ENCODE results near the gene KISS1R.
A peak's percentile ranks its signal among the peaks of the same experiment; 100 is the strongest.

Gene KISS1R

GRCh38 chr19:925526-926322, 8.6 kb downstream of the KISS1R start, which contains the start of gene ARID3A:
Gene ARID3A (plus strand): TSS chr19:926035. CDS start chr19:929529, 3,494 bp downstream.
- WGBS, 2 donors (ENCODE audit: extremely low coverage in 2 of 2, insufficient read length in 2 of 2, insufficient replicate concordance in 1 of 2) = no CpG with 5 or more reads among the region's 97 CpGs
- Histone ChIP-seq H2BK15ac (ENCODE audit: low read length) (peak within 1 kb of the TSS; percentile 95), H3K14ac (ENCODE audit: low read length) (peak within 1 kb of the TSS; percentile 75), H2AK5ac (ENCODE audit: low read depth, low read length) (peak within 1 kb of the TSS; percentile 99), H3K18ac (ENCODE audit: low read length) (peak within 1 kb of the TSS; percentile 96), H3K4me1 (ENCODE audit: control insufficient read depth in 2 of 2, insufficient read depth in 1 of 2, low read depth in 1 of 2, low read length in 2 of 2) (peaks cover 7 to 10% of the 10 kb centered on the region in 2 donors), H2AFZ (ENCODE audit: low read length) (peak within 1 kb of the TSS; percentile 97), H3K9ac (ENCODE audit: low read depth, low read length, poor library complexity) (peak within 1 kb of the TSS; percentile 93), H3K36me3 (replicated peaks in 1 of 2; ENCODE audit: control insufficient read depth in 2 of 2, insufficient read depth in 2 of 2, low read length in 2 of 2) (peaks cover 11 to 29% of the 10 kb centered on the region in 2 donors), H3K4me3 (ENCODE audit: low read length in 2 of 2) (peak within 1 kb of the TSS; percentile 97 to 98), H3K9me3 (replicated peaks in 1 of 2; ENCODE audit: control insufficient read depth in 2 of 2, insufficient read depth in 1 of 2, low read depth in 1 of 2, low read length in 2 of 2) (no peaks in the 10 kb centered on the region), H4K91ac (ENCODE audit: low read depth, low read length, poor library complexity) (no peak within 1 kb of the TSS), H4K8ac (ENCODE audit: low read depth, low read length) (peak within 1 kb of the TSS; percentile 43), H2BK120ac (ENCODE audit: low read depth, low read length) (peak within 1 kb of the TSS; percentile 89), H3K4ac (ENCODE audit: low read length) (no peak within 1 kb of the TSS), H2BK12ac (ENCODE audit: low read length) (peak within 1 kb of the TSS; percentile 94), H3K4me2 (ENCODE audit: insufficient read depth, low read length, poor library complexity, severe bottlenecking) (peak within 1 kb of the TSS; percentile 80), H3K23ac (ENCODE audit: low read depth, low read length, poor library complexity) (peak within 1 kb of the TSS; percentile 93), H3K27me3 (ENCODE audit: control insufficient read depth in 3 of 3, insufficient read depth in 3 of 3, low read depth in 1 of 3, low read length in 3 of 3) (peaks cover 0 to 9% (median 0%) of the 10 kb centered on the region in 3 experiments), H3K79me1 (ENCODE audit: low read depth, low read length) (peaks cover 10% of the 10 kb centered on the region), H2BK5ac (ENCODE audit: low read length) (peak within 1 kb of the TSS; percentile 98), H3K27ac (replicated peaks; ENCODE audit: low read length) (peak within 1 kb of the TSS; percentile 63)
- DNase-seq (ENCODE audit: low spot score) = peak; percentile 84

- Histone ChIP-seq H2BK5ac (ENCODE audit: low read length) (peak overlapping the region; percentile 98), H4K91ac (ENCODE audit: low read depth, low read length, poor library complexity) (no peak overlapping the region), H3K27me3 (ENCODE audit: control insufficient read depth in 3 of 3, insufficient read depth in 3 of 3, low read depth in 1 of 3, low read length in 3 of 3) (peaks cover 0 to 4% (median 0%) of the 10 kb centered on the region in 3 experiments), H4K8ac (ENCODE audit: low read depth, low read length) (no peak overlapping the region), H3K9me3 (replicated peaks in 1 of 2; ENCODE audit: control insufficient read depth in 2 of 2, insufficient read depth in 1 of 2, low read depth in 1 of 2, low read length in 2 of 2) (no peaks in the 10 kb centered on the region), H3K79me1 (ENCODE audit: low read depth, low read length) (peaks cover 10% of the 10 kb centered on the region), H3K36me3 (replicated peaks in 1 of 2; ENCODE audit: control insufficient read depth in 2 of 2, insufficient read depth in 2 of 2, low read length in 2 of 2) (peaks cover 12 to 29% of the 10 kb centered on the region in 2 donors), H3K4me3 (ENCODE audit: low read length in 2 of 2) (peak overlapping the region; percentile 97 to 98), H2BK120ac (ENCODE audit: low read depth, low read length) (peak overlapping the region; percentile 81), H3K18ac (ENCODE audit: low read length) (peak overlapping the region; percentile 91), H2BK15ac (ENCODE audit: low read length) (peak overlapping the region; percentile 81), H2BK12ac (ENCODE audit: low read length) (peak overlapping the region; percentile 10), H3K4me1 (ENCODE audit: control insufficient read depth in 2 of 2, insufficient read depth in 1 of 2, low read depth in 1 of 2, low read length in 2 of 2) (peaks cover 7 to 10% of the 10 kb centered on the region in 2 donors), H3K4me2 (ENCODE audit: insufficient read depth, low read length, poor library complexity, severe bottlenecking) (peak overlapping the region; percentile 80), H3K4ac (ENCODE audit: low read length) (no peak overlapping the region), H3K9ac (ENCODE audit: low read depth, low read length, poor library complexity) (peak overlapping the region; percentile 93), H3K14ac (ENCODE audit: low read length) (no peak overlapping the region), H3K23ac (ENCODE audit: low read depth, low read length, poor library complexity) (peak overlapping the region; percentile 80), H2AFZ (ENCODE audit: low read length) (peak overlapping the region; percentile 97), H3K27ac (replicated peaks; ENCODE audit: low read length) (peak overlapping the region; percentile 63), H2AK5ac (ENCODE audit: low read depth, low read length) (peak overlapping the region; percentile 99)
- WGBS, 2 donors (ENCODE audit: extremely low coverage in 2 of 2, insufficient read length in 2 of 2, insufficient replicate concordance in 1 of 2) = no CpG with 5 or more reads among the region's 21 CpGs
- no peak for DNase-seq (ENCODE audit: low spot score)
Observed at GRCh38 chr19:926323-926588, 9.1 kb downstream of the KISS1R start.

GRCh38 chr19:926589-927350, 9.6 kb downstream of the KISS1R start:
- H2BK5ac ChIP-seq (ENCODE audit: low read length) = peak overlapping the region; percentile 98
- H3K4ac ChIP-seq (ENCODE audit: low read length) = no peak overlapping the region
- peaks cover 11% of the 10 kb centered on the region for H3K79me1 ChIP-seq (ENCODE audit: low read depth, low read length)
- H2AK5ac ChIP-seq (ENCODE audit: low read depth, low read length) = peak overlapping the region; percentile 99
- H3K4me2 ChIP-seq (ENCODE audit: insufficient read depth, low read length, poor library complexity, severe bottlenecking) = peak overlapping the region; percentile 80
- no peak overlapping the region for H2BK12ac ChIP-seq (ENCODE audit: low read length)
- H3K18ac ChIP-seq (ENCODE audit: low read length) = peak overlapping the region; percentile 91
- no peak overlapping the region for H3K14ac ChIP-seq (ENCODE audit: low read length)
- peaks cover 14 to 32% of the 10 kb centered on the region in 2 donors for H3K36me3 ChIP-seq (replicated peaks in 1 of 2; ENCODE audit: control insufficient read depth in 2 of 2, insufficient read depth in 2 of 2, low read length in 2 of 2)
- no peaks in the 10 kb centered on the region for H3K9me3 ChIP-seq (replicated peaks in 1 of 2; ENCODE audit: control insufficient read depth in 2 of 2, insufficient read depth in 1 of 2, low read depth in 1 of 2, low read length in 2 of 2)
- H2BK15ac ChIP-seq (ENCODE audit: low read length) = peak overlapping the region; percentile 49
- no CpG with 5 or more reads among the region's 52 CpGs for WGBS, 2 donors (ENCODE audit: extremely low coverage in 2 of 2, insufficient read length in 2 of 2, insufficient replicate concordance in 1 of 2)
- peak overlapping the region; percentile 97 for H2AFZ ChIP-seq (ENCODE audit: low read length)
- DNase-seq (ENCODE audit: low spot score) = no peak
- H3K9ac ChIP-seq (ENCODE audit: low read depth, low read length, poor library complexity) = peak overlapping the region; percentile 60
- H2BK120ac ChIP-seq (ENCODE audit: low read depth, low read length) = peak overlapping the region; percentile 81
- no peak overlapping the region for H3K23ac ChIP-seq (ENCODE audit: low read depth, low read length, poor library complexity)
- H3K4me3 ChIP-seq (ENCODE audit: low read length in 2 of 2) = peak overlapping the region; percentile 97 to 98
- peaks cover 0 to 2% (median 0%) of the 10 kb centered on the region in 3 experiments for H3K27me3 ChIP-seq (ENCODE audit: control insufficient read depth in 3 of 3, insufficient read depth in 3 of 3, low read depth in 1 of 3, low read length in 3 of 3)
- H4K8ac ChIP-seq (ENCODE audit: low read depth, low read length) = no peak overlapping the region
- peak overlapping the region; percentile 63 for H3K27ac ChIP-seq (replicated peaks; ENCODE audit: low read length)
- no peak overlapping the region for H4K91ac ChIP-seq (ENCODE audit: low read depth, low read length, poor library complexity)
- peaks cover 7 to 10% of the 10 kb centered on the region in 2 donors for H3K4me1 ChIP-seq (ENCODE audit: control insufficient read depth in 2 of 2, insufficient read depth in 1 of 2, low read depth in 1 of 2, low read length in 2 of 2)

Measured in neuronal stem cell (in vitro differentiated cells).